Measurements from ENCODE around the gene DOCK8. TPM values are rescaled to one million over a fixed set of nuclear protein-coding genes. Genes with fewer than 3 reads are reported as not detected.

DOCK8 gene
- total RNA-seq, 1 experiment from 2014 or later: 2.2 TPM

GRCh38 chr9:444528-444927 lies 229.9 kb downstream of the DOCK8 start:
- Histone ChIP-seq H3K27me3 (no peaks in the 10 kb centered on the region), H3K27ac (no peak overlapping the region), H3K4me3 (no peak overlapping the region), H3K9me3 (replicated peaks) (no peaks in the 10 kb centered on the region), H3K36me3 (no peaks in the 10 kb centered on the region), H3K4me1 (peaks cover 4% of the 10 kb centered on the region; the same call in 1 of the 2 replicates)
- DNase-seq: no peak

DNA sequence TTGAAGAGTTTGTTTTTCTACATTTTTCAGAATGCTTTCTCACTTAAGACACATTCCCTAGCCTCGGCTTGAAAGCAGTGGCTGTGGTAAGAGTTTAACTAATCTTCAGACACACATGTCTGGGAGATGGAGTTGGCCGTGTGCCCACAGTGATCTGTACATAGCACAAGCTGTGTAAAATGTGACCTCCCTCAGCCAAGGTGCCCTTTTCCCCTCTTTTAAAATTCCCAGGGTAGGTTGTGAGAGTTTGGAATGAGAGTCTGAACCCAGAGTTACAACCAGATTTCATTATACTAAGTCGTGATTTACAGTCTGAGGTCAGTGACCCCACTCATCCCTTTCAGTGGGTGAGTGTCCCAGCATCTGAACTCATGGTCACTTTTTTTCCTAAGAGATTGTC lies 230.4 kb downstream of the DOCK8 start:
- H3K27me3 ChIP-seq: no peaks in the 10 kb centered on the region
- no peak overlapping the region for H3K4me3 ChIP-seq
- 0 out of 2 replicates have a peak, but pooled peaks cover 2% of the 10 kb centered on the region for H3K4me1 ChIP-seq
- peak; percentile 36 to 44 for DNase-seq
- H3K27ac ChIP-seq: no peak overlapping the region
- H3K9me3 ChIP-seq (replicated peaks): no peaks in the 10 kb centered on the region
- no peaks in the 10 kb centered on the region for H3K36me3 ChIP-seq

GRCh38 chr9:446074-446699 lies 231.5 kb downstream of the DOCK8 start:
- Histone ChIP-seq H3K27me3 (no peaks in the 10 kb centered on the region), H3K4me3 (no peak overlapping the region), H3K27ac (no peak overlapping the region), H3K36me3 (no peaks in the 10 kb centered on the region), H3K4me1 (0 out of 2 replicates have a peak, but pooled peaks cover 2% of the 10 kb centered on the region), H3K9me3 (replicated peaks) (no peaks in the 10 kb centered on the region)
- no peak for DNase-seq

- Histone ChIP-seq H3K36me3 (no peaks in the 10 kb centered on the region), H3K9me3 (replicated peaks) (no peaks in the 10 kb centered on the region), H3K27me3 (no peaks in the 10 kb centered on the region), H3K4me3 (no peak overlapping the region), H3K4me1 (0 out of 2 replicates have a peak, but pooled peaks cover 2% of the 10 kb centered on the region), H3K27ac (no peak overlapping the region)
- DNase-seq: no peak
These were observed 232.8 kb downstream of the DOCK8 start for GRCh38 chr9:447230-448025.

DNA sequence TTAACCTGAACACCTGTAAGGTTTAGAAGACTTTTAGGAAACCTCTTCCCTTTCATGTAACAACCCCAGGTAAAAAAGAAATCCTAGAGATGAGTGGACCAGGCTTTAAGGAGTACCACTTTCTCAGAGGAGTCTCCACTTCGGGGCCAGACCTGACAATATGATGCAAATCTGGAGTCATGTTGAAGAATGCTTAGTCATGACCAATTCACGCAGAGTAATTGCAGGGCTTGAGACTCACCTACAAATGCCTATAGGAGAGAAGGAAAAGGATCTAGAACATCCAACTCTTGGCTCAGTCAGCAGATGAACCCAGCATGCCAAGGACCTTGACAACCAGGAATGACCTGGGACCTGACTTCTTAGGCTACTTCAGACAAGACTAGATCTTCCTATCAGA lies 235.4 kb downstream of the DOCK8 start:
- H3K27me3 ChIP-seq: no peaks in the 10 kb centered on the region
- H3K36me3 ChIP-seq: no peaks in the 10 kb centered on the region
- H3K4me3 ChIP-seq: no peak overlapping the region
- no peaks in the 10 kb centered on the region for H3K9me3 ChIP-seq (replicated peaks)
- H3K27ac ChIP-seq: no peak overlapping the region
- DNase-seq: no peak
- no peaks in the 10 kb centered on the region for H3K4me1 ChIP-seq

GRCh38 chr9:450561-450960 lies 235.9 kb downstream of the DOCK8 start:
- DNase-seq: no peak
- H3K4me3 ChIP-seq: no peak overlapping the region
- H3K27ac ChIP-seq: no peak overlapping the region
- no peaks in the 10 kb centered on the region for H3K36me3 ChIP-seq
- no peaks in the 10 kb centered on the region for H3K27me3 ChIP-seq
- H3K9me3 ChIP-seq (replicated peaks): no peaks in the 10 kb centered on the region
- no peaks in the 10 kb centered on the region for H3K4me1 ChIP-seq

GRCh38 chr9:453832-454231 lies 239.2 kb downstream of the DOCK8 start:
- DNase-seq: no peak
- Histone ChIP-seq H3K4me1 (no peaks in the 10 kb centered on the region), H3K4me3 (no peak overlapping the region), H3K9me3 (replicated peaks) (no peaks in the 10 kb centered on the region), H3K27me3 (no peaks in the 10 kb centered on the region), H3K27ac (no peak overlapping the region), H3K36me3 (no peaks in the 10 kb centered on the region)

GRCh38 chr9:456365-456764 lies 241.7 kb downstream of the DOCK8 start:
- Histone ChIP-seq H3K4me1 (no peaks in the 10 kb centered on the region), H3K4me3 (no peak overlapping the region), H3K27ac (no peak overlapping the region), H3K36me3 (no peaks in the 10 kb centered on the region), H3K27me3 (no peaks in the 10 kb centered on the region), H3K9me3 (replicated peaks) (no peaks in the 10 kb centered on the region)
- no peak for DNase-seq

DNA sequence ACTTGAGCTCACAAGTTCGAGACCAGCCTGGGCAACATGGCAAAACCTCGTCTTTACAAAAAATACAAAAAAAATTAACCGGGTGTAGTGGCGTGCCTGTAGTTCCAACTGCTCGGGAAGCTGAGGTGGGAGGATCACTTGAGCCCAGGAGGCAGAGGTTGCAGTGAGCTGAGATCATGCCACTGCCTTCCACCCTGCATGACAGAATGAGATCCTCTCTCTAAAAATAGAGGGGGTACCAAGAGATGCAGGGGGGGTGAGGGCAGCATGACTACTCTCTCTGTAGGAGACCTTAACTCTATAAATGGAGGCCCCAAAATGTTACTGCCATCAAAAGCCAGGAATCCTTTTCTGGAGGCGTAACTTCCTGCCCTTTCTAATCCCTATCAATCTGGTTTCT lies 243.9 kb downstream of the DOCK8 start:
- Histone ChIP-seq H3K27me3 (no peaks in the 10 kb centered on the region), H3K27ac (no peak overlapping the region), H3K4me1 (no peaks in the 10 kb centered on the region), H3K36me3 (no peaks in the 10 kb centered on the region), H3K4me3 (no peak overlapping the region), H3K9me3 (replicated peaks) (no peaks in the 10 kb centered on the region)
- no peak for DNase-seq

- Histone ChIP-seq H3K27ac (no peak overlapping the region), H3K9me3 (replicated peaks) (no peaks in the 10 kb centered on the region), H3K36me3 (no peaks in the 10 kb centered on the region), H3K27me3 (no peaks in the 10 kb centered on the region), H3K4me3 (no peak overlapping the region), H3K4me1 (no peaks in the 10 kb centered on the region)
- no peak for DNase-seq
These were observed 245.1 kb downstream of the DOCK8 start for GRCh38 chr9:459491-460444.

GRCh38 chr9:462121-462520 lies 247.5 kb downstream of the DOCK8 start:
- DNase-seq: no peak
- Histone ChIP-seq H3K4me1 (no peaks in the 10 kb centered on the region), H3K27ac (no peak overlapping the region), H3K4me3 (no peak overlapping the region), H3K27me3 (no peaks in the 10 kb centered on the region), H3K36me3 (no peaks in the 10 kb centered on the region), H3K9me3 (replicated peaks) (no peaks in the 10 kb centered on the region)

- Histone ChIP-seq H3K36me3 (no peaks in the 10 kb centered on the region), H3K4me3 (no peak overlapping the region), H3K27ac (no peak overlapping the region), H3K9me3 (replicated peaks) (no peaks in the 10 kb centered on the region), H3K27me3 (no peaks in the 10 kb centered on the region), H3K4me1 (no peaks in the 10 kb centered on the region)
- no peak for DNase-seq
These were observed 247.9 kb downstream of the DOCK8 start for GRCh38 chr9:462606-463005.

DNA sequence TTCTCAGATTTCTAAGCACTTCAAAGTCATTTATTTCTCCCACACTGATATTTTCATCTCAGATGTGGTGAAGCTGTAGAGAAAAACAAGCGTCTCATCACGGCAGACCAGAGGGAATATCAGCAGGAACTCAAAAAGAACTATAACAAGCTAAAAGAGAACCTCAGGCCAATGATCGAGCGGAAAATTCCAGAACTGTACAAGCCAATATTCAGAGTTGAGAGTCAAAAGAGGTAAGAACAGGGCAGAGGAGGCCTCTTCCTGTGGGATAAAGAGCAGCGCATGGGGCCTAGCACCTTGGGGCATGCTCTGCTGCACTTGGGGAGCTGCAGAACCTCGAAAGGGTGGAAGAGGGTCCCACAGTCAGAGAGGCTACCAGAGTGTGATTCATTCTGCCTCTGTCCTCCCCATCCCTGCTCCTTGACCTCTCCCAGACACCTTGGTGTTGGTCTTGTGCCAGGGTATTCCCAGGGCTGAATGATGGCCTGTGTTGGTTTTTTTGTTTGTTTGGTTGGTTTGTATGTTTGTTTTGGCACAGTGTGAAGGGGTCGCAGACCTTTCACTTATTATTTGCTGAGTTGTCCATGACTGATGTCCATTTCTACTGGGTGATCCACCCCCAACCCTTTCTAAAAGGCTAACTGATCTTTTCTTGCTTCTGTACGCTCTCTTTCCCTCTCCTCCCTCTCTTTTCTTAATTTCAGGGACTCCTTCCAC lies 248.9 kb downstream of the DOCK8 start:
- Histone ChIP-seq H3K4me3 (no peak overlapping the region), H3K9me3 (replicated peaks) (no peaks in the 10 kb centered on the region), H3K27ac (no peak overlapping the region), H3K27me3 (no peaks in the 10 kb centered on the region), H3K4me1 (no peaks in the 10 kb centered on the region), H3K36me3 (no peaks in the 10 kb centered on the region)
- no peak for DNase-seq

- H3K9me3 ChIP-seq (replicated peaks): no peaks in the 10 kb centered on the region
- no peak for DNase-seq
- H3K4me3 ChIP-seq: no peak overlapping the region
- peaks cover 3% of the 10 kb centered on the region; the same call in 1 of the 2 replicates for H3K4me1 ChIP-seq
- H3K36me3 ChIP-seq: no peaks in the 10 kb centered on the region
- H3K27ac ChIP-seq: no peak overlapping the region
- no peaks in the 10 kb centered on the region for H3K27me3 ChIP-seq
These were observed 252.1 kb downstream of the DOCK8 start for GRCh38 chr9:466747-467146.
